ENCODE data around the gene RREB1. TPM values are rescaled to one million over a fixed set of nuclear protein-coding genes. Genes with fewer than 3 reads are reported as not detected.

RREB1 gene
- total and polyA plus RNA-seq, 12 donors = 8.0 to 79.5 (median 48.7) TPM

DNA sequence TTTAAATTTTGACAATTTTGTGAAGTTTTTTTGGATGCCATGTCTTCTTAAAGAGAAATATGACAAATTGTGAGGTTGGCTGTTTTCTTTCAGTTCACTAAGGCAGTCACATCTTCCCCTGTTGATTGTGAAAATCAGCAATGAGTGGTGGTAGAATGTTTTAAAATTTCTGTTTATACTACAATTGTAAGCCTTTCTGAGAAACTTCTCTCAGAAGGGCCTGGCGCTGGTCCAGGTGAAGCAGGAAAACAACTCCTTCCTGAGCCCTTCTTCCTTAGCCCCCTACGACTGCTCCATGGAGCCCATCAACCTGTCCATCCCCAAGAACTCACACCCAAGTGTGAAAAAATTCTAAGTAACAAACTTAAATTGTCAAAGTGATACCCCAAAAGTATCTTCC is 124.6 kb downstream of the RREB1 start:
- intact Hi-C loops (cut with DNase I) = no loop called here
- Histone ChIP-seq H3K4me3 (no peak overlapping the region), H3K9me3 (replicated peaks in 1 of 3) (no peaks in the 10 kb centered on the region), H3K27ac (no peak overlapping the region), H3K4me1 (replicated peaks in 1 of 2) (peaks cover 11 to 13% of the 10 kb centered on the region in 2 donors), H3K27me3 (no peaks in the 10 kb centered on the region), H3K36me3 (replicated peaks in 1 of 2) (peaks cover 0 to 76% of the 10 kb centered on the region in 2 donors)
- no peak for DNase-seq
- TF ChIP-seq, protein P1, sequence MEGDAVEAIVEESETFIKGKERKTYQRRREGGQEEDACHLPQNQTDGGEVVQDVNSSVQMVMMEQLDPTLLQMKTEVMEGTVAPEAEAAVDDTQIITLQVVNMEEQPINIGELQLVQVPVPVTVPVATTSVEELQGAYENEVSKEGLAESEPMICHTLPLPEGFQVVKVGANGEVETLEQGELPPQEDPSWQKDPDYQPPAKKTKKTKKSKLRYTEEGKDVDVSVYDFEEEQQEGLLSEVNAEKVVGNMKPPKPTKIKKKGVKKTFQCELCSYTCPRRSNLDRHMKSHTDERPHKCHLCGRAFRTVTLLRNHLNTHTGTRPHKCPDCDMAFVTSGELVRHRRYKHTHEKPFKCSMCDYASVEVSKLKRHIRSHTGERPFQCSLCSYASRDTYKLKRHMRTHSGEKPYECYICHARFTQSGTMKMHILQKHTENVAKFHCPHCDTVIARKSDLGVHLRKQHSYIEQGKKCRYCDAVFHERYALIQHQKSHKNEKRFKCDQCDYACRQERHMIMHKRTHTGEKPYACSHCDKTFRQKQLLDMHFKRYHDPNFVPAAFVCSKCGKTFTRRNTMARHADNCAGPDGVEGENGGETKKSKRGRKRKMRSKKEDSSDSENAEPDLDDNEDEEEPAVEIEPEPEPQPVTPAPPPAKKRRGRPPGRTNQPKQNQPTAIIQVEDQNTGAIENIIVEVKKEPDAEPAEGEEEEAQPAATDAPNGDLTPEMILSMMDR (IDR thresholded peaks at IDR 0.05) = no peak
- TF ChIP-seq POLR2A (IDR thresholded peaks at IDR 0.05) = no peak
- WGBS, 4 donors = 69 to 82% (median 78%) methylated on average over 2 of the region's 2 CpGs

DNA sequence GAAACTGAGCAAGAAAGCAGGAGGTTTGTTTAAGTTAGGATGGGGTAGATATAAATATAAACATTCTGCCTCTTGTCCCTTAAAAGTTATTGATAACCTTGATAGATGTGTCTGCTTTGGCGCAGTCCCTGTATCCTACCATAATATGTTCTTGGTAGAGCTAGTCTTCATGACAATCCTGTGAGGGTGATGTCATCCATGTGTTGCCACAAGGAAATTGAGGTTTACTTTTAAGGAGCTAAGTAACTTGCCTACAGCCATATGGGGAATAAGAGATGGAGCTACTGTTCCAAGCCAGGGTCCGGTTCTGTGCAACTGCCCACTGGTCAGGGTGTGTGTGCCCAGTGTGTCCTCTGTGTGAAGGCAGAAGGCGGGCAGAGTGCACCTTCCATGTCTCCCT is 126.8 kb downstream of the RREB1 start:
- intact Hi-C loops (cut with DNase I) = no loop called here
- 93 to 97% (median 95%) methylated on average over 3 of the region's 3 CpGs for WGBS, 4 donors
- H3K36me3 ChIP-seq (replicated peaks in 1 of 2) = peaks cover 0 to 57% of the 10 kb centered on the region in 2 donors
- no peak for DNase-seq
- H3K4me3 ChIP-seq = no peak overlapping the region
- H3K4me1 ChIP-seq (replicated peaks in 1 of 2) = peaks cover 11 to 24% of the 10 kb centered on the region in 2 donors
- no peaks in the 10 kb centered on the region for H3K9me3 ChIP-seq (replicated peaks in 1 of 3)
- TF ChIP-seq POLR2A (IDR thresholded peaks at IDR 0.05) = no peak
- TF ChIP-seq, protein P1 (IDR thresholded peaks at IDR 0.05) = no peak
- no peak overlapping the region for H3K27ac ChIP-seq
- H3K27me3 ChIP-seq = no peaks in the 10 kb centered on the region

DNA sequence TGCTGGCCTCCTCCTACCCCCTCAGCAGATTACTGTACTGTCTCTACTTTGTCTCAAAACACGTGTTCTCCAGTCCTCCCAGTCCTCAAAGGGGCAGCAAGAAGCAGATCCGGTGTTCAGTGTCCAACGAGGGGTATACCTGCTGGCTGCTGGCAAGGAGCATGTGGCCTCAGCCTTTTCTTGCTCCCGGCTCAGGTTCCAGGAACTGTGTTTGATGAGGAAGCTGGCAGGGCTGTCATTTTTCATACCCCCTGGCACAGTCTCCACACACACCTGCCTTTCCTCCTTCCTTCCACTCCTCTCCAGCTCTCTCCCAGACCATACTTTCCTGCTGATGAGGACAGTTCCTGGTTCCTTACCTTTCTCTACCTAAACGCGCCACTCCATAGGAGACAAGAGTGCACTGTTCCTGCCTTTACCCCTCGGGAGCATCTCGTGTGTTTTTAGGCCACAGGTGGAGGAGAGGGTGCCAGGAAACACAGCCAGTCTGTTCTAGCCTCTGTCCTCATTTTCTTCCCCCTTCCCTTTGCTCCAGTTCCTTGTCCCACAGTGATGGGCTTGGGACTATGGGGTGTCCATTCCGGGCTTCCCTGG is 128.0 kb downstream of the RREB1 start:
- H3K27ac ChIP-seq = peak overlapping the region in 3 of 5 donors; percentile 36 to 53 (median 42)
- peaks cover 0 to 54% of the 10 kb centered on the region in 2 donors for H3K36me3 ChIP-seq (replicated peaks in 1 of 2)
- intact Hi-C loops (cut with DNase I) = no loop called here
- H3K4me3 ChIP-seq = no peak overlapping the region
- H3K9me3 ChIP-seq (replicated peaks in 1 of 3) = no peaks in the 10 kb centered on the region
- WGBS, 4 donors = 65 to 69% (median 66%) methylated on average over 9 of the region's 9 CpGs
- peaks cover 11 to 24% of the 10 kb centered on the region in 2 donors for H3K4me1 ChIP-seq (replicated peaks in 1 of 2)
- DNase-seq = no peak
- H3K27me3 ChIP-seq = no peaks in the 10 kb centered on the region
- TF ChIP-seq POLR2A (IDR thresholded peaks at IDR 0.05) = no peak
- TF ChIP-seq, protein P1 (IDR thresholded peaks at IDR 0.05) = no peak

DNA sequence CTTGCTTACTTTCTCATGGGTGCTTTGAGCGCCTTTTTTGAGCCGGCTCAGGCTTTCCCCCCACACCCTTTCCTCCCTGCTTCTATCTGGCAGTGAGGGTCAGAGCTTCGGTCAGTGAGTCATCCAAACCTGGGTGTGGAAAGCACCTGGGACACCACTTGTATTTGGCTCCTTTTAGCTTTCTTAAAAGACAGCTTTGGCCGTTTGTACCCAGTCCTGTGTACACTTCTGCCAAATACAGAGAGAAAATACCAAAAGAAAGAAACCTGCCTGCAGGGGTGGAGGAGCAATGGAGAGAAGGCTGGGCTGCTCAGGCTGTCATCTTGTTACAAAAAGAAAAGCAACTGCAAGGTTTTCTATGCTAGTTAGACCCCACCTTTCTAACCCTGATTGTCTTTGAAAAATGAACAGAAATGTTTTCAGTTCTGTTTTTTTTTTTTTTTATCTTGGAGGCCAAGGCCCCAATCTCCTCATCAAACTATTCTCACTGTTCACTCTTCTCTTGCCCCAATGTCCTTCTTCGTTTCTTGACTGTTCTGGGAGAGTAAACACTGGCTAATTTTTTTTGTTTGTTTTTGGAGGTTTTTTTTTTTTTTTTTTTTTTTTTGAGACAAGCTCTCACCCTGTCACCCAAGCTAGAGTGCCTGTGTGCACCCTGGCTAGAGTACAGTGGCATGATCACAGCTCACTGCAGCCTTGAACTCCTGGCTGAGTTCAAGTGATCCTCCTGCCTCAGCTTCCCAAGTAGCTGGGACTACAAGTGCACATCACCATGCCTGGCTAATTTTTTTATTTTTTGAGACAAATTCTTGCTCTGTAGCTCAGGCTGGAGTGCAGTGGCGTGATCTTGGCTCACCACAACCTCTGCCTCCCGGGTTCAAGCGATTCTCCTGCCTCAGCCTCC is 128.8 kb downstream of the RREB1 start:
- H3K4me1 ChIP-seq (replicated peaks in 1 of 2) = peaks cover 11 to 24% of the 10 kb centered on the region in 2 donors
- no peaks in the 10 kb centered on the region for H3K9me3 ChIP-seq (replicated peaks in 1 of 3)
- 54 to 58% (median 54%) methylated on average over 8 of the region's 8 CpGs for WGBS, 4 donors
- peak overlapping the region in 3 of 5 donors; percentile 36 to 53 (median 42) for H3K27ac ChIP-seq
- no peaks in the 10 kb centered on the region for H3K27me3 ChIP-seq
- peaks cover 0 to 52% of the 10 kb centered on the region in 2 donors for H3K36me3 ChIP-seq (replicated peaks in 1 of 2)
- DNase-seq = peak in 1 of 7 donors; percentile 37
- H3K4me3 ChIP-seq = no peak overlapping the region
- TF ChIP-seq, protein P1 (IDR thresholded peaks at IDR 0.05) = no peak
- TF ChIP-seq POLR2A (IDR thresholded peaks at IDR 0.05) = no peak
- intact Hi-C loops (cut with DNase I) = no loop called here

Data from adrenal gland (tissue), 12 donors.